Measurements from ENCODE around the gene YBX1.
"Not testable (repeated sequence)": the region's sequence is repeated elsewhere in the genome, so short reads cannot be mapped to it uniquely, and the experiment has no call there.

Gene YBX1

GRCh38 chr1:42750041-42750440, 67.8 kb downstream of the YBX1 start:
- DNase-seq (ENCODE audit: low spot score) = no peak

GRCh38 chr1:42751511-42752070, 69.4 kb downstream of the YBX1 start:
- DNase-seq (ENCODE audit: low spot score) = not testable (repeated sequence)

GRCh38 chr1:42752284-42752683, 70.1 kb downstream of the YBX1 start:
- no peak for DNase-seq (ENCODE audit: low spot score)

- DNase-seq (ENCODE audit: low spot score) = peak; percentile 69
Measured at GRCh38 chr1:42753070-42753469, 70.9 kb downstream of the YBX1 start.
